MCF 10A (cell line): Measurements from ENCODE around the gene CXXC1. TPM values are rescaled to one million over a fixed set of nuclear protein-coding genes. Genes with fewer than 3 reads are reported as not detected.

Source experiments
- BruUV-seq: library from RNA; stranded (reverse); fragments of 400-500 nt; replicated peaks from 2 replicates; lab custom pipeline; 2021; lab: Mats Ljungman, UMichigan
- CTCF ChIA-PET: fragments of 300-600 bp; sonication (Branson Sonifier 250); formaldehyde crosslinking; extraction: SDS; loops from one replicate; lab custom pipeline; 2021; ENCODE audit warnings: antibody characterized with exemption, inconsistent platforms; lab: Yijun Ruan, JAX
- POLR2A ChIA-PET: fragments of 300-600, 350-650 bp; sonication (Branson Sonifier 250); formaldehyde crosslinking; extraction: SDS; loops from one replicate; lab custom pipeline; 2020; ENCODE audit warnings: antibody characterized with exemption, inconsistent platforms; lab: Yijun Ruan, JAX
- DNase-seq: peaks from one replicate; pipeline ENCODE4 v3.0.0-alpha.2; 2018; ENCODE audit not compliant: unreplicated experiment
- H3K27ac Mint-ChIP-seq: one replicate; pipeline ENCODE4 v1.8.0; 2022; ENCODE audit warnings: mild to moderate bottlenecking, low read depth, mixed read lengths; ENCODE audit not compliant: unreplicated experiment
- H3K27me3 Mint-ChIP-seq: one replicate; pipeline ENCODE4 v1.8.0; 2022; ENCODE audit warnings: mixed read lengths; ENCODE audit not compliant: insufficient read depth, unreplicated experiment
- H3K36me3 Mint-ChIP-seq: one replicate; pipeline ENCODE4 v1.8.0; 2022; ENCODE audit warnings: mild to moderate bottlenecking, moderate library complexity, mixed read lengths; ENCODE audit not compliant: insufficient read depth, unreplicated experiment
- H3K4me1 Mint-ChIP-seq: one replicate; pipeline ENCODE4 v1.8.0; 2022; ENCODE audit warnings: mixed read lengths; ENCODE audit not compliant: insufficient read depth, unreplicated experiment
- H3K4me3 Mint-ChIP-seq: one replicate; pipeline ENCODE4 v1.8.0; 2022; ENCODE audit warnings: mild to moderate bottlenecking, moderate library complexity, mixed read lengths; ENCODE audit not compliant: unreplicated experiment
- H3K9me3 Mint-ChIP-seq: one replicate; pipeline ENCODE4 v1.8.0; 2022; ENCODE audit warnings: mixed read lengths; ENCODE audit not compliant: unreplicated experiment
- intact Hi-C: fragments of 100-400 bp; cut with micrococcal nuclease; formaldehyde crosslinking; loops from 2 replicates; pipeline ENCODE4 v1.14.1; 2022
- total RNA-seq: library from RNA; stranded (reverse); gene quantifications from 2 replicates; pipeline ENCODE4 v1.2.3, GENCODE V29; 2022
- TF ChIP-seq, protein P1 (sequence below): fragments of 200-600 bp; IDR thresholded peaks from one replicate; pipeline ENCODE4 v1.8.0; 2022; ENCODE audit warnings: antibody characterized with exemption, mild to moderate bottlenecking; ENCODE audit not compliant: unreplicated experiment

The CXXC1 gene
- total RNA-seq, 1 experiment from 2014 or later = 65.1 TPM

DNA sequence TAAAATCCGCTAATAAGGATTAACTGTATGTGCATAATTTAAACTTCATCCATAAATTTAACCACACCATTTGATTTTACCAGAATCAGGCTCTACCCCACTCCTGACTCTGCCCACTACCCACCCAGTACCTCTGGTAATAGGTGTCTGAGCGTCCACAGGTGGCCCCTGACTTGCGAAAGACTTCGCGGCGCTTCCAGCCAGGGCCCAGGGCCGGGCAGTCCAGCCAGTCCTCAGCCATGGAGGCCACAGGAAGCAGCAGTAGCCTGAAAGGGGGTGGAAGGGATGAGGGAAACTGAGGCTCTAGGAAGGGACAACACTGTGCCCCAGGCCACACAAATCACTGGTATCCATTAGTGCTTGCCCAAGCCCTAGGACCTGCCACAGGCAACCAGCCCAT, 7.7 kb downstream of the CXXC1 start:
- BruUV-seq = no TSS peak
- Mint-ChIP-seq H3K4me1 (peaks cover 52% of the 10 kb centered on the region), H3K9me3 (no peaks in the 10 kb centered on the region), H3K4me3 (peak overlapping the region; percentile 96), H3K27ac (peak overlapping the region; percentile 97), H3K36me3 (peaks cover 67% of the 10 kb centered on the region), H3K27me3 (no peaks in the 10 kb centered on the region)
- CTCF ChIA-PET = interaction anchor here (0.5 to 0.6 kb wide), 2 partner anchors 41 to 65 kb away, joined by 3 read pairs; no protein-coding TSS in a partner anchor
- TF ChIP-seq, protein P1, sequence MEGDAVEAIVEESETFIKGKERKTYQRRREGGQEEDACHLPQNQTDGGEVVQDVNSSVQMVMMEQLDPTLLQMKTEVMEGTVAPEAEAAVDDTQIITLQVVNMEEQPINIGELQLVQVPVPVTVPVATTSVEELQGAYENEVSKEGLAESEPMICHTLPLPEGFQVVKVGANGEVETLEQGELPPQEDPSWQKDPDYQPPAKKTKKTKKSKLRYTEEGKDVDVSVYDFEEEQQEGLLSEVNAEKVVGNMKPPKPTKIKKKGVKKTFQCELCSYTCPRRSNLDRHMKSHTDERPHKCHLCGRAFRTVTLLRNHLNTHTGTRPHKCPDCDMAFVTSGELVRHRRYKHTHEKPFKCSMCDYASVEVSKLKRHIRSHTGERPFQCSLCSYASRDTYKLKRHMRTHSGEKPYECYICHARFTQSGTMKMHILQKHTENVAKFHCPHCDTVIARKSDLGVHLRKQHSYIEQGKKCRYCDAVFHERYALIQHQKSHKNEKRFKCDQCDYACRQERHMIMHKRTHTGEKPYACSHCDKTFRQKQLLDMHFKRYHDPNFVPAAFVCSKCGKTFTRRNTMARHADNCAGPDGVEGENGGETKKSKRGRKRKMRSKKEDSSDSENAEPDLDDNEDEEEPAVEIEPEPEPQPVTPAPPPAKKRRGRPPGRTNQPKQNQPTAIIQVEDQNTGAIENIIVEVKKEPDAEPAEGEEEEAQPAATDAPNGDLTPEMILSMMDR = no peak
- POLR2A ChIA-PET = interaction anchor here (1.3 to 1.9 kb wide), 3 partner anchors 28 to 95 kb away, joined by 3 to 13 read pairs (median 5); partner anchors contain the start of gene SKA1
- no peak for DNase-seq
- intact Hi-C loops = loop anchor here (2.0 kb wide), 1 partner anchor 61 kb away; no protein-coding TSS in a partner anchor

GRCh38 chr18:50277942-50278341, 9.6 kb downstream of the CXXC1 start:
- peak; percentile 82 for DNase-seq
- CTCF ChIA-PET = interaction anchor here (0.7 to 0.9 kb wide), 2 partner anchors 59 to 80 kb away, joined by 3 to 7 read pairs; no protein-coding TSS in a partner anchor
- BruUV-seq = no TSS peak

DNA sequence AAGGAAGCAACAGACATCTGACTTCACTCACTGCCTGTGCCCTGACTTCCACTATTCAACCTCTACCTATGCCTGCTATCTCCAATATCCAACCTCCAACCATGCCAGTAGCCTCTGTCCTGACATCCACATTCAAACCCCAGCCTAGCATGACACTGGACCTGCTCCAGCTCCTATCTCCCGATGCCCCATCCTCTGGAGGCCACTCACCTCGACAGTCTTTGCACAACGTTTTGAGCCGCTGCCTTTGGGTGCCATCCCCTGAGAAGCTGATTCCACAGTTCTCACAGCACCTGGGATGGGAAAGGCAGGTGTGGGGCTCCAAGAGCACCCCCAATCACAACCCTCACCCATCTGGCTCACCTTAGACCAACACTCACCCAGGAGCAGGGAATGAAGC, 11.0 kb downstream of the CXXC1 start:
- no peaks in the 10 kb centered on the region for H3K27me3 Mint-ChIP-seq
- intact Hi-C loops = no loop called here
- CTCF ChIA-PET = interaction anchor here (1.5 kb wide), 1 partner anchor 81 kb away, joined by 6 read pairs; no protein-coding TSS in a partner anchor
- no TSS peak for BruUV-seq
- DNase-seq = no peak
- H3K9me3 Mint-ChIP-seq = no peaks in the 10 kb centered on the region
- TF ChIP-seq, protein P1 = no peak
- H3K4me1 Mint-ChIP-seq = peaks cover 30% of the 10 kb centered on the region
- no peak overlapping the region for H3K4me3 Mint-ChIP-seq
- peak overlapping the region; percentile 69 for H3K27ac Mint-ChIP-seq
- H3K36me3 Mint-ChIP-seq = peaks cover 73% of the 10 kb centered on the region
- POLR2A ChIA-PET = no interaction called here

More at GRCh38 chr18:50277942-50278341, 9.6 kb downstream of the CXXC1 start:
- H3K36me3 Mint-ChIP-seq = peaks cover 69% of the 10 kb centered on the region
- H3K9me3 Mint-ChIP-seq = no peaks in the 10 kb centered on the region
- intact Hi-C loops = no loop called here
- H3K4me3 Mint-ChIP-seq = no peak overlapping the region
- TF ChIP-seq, protein P1 = no peak
- no peaks in the 10 kb centered on the region for H3K27me3 Mint-ChIP-seq
- peaks cover 38% of the 10 kb centered on the region for H3K4me1 Mint-ChIP-seq
- peak overlapping the region; percentile 94 for H3K27ac Mint-ChIP-seq
- POLR2A ChIA-PET = interaction anchor here (1.6 to 1.9 kb wide), 3 partner anchors 11 to 37 kb away, joined by 4 to 13 read pairs (median 5); partner anchors contain the start of gene CFAP53

DNA sequence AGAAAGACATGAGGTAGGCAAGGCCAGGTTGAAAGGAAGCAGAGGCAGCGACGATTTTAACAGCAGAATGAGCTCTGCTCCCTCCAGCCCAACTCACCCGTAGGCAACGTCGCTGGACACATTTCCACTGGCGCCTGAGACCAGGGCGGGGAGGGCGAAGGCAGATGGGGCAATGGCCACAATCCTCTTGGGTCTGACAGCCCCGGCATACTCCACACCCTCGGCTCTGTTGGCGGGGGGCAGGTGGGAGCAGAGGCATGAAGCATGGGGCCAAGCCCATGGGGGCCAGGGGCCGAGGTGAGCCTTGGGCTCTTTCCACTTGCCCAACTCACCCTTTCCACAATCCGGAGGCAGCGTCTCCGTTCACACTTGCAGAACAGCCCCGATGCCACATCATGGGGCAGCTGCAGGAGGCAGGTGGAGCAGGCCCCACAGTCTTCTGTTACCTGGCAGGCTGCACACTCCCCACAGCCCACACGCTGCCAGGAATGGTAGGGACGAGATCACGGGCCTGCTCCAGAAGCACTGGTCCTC, 11.9 kb downstream of the CXXC1 start:
- intact Hi-C loops = no loop called here
- ChIA-PET POLR2A (no interaction called here), CTCF (interaction anchor here (0.5 to 1.5 kb wide), 2 partner anchors 82 to 653 kb away, joined by 3 to 6 read pairs; no protein-coding TSS in a partner anchor)
- Mint-ChIP-seq H3K9me3 (no peaks in the 10 kb centered on the region), H3K4me1 (peaks cover 26% of the 10 kb centered on the region), H3K4me3 (no peak overlapping the region), H3K27ac (no peak overlapping the region), H3K27me3 (no peaks in the 10 kb centered on the region), H3K36me3 (peaks cover 76% of the 10 kb centered on the region)
- no peak for DNase-seq
- BruUV-seq = no TSS peak
- TF ChIP-seq, protein P1 = no peak
